ENCODE data around the gene TRIM29. TPM values are rescaled to one million over a fixed set of nuclear protein-coding genes. Genes with fewer than 3 reads are reported as not detected.

TRIM29 gene
- total RNA-seq, 4 donors from 2014 or later = 4.6 to 7.6 (median 6.1) TPM

DNA sequence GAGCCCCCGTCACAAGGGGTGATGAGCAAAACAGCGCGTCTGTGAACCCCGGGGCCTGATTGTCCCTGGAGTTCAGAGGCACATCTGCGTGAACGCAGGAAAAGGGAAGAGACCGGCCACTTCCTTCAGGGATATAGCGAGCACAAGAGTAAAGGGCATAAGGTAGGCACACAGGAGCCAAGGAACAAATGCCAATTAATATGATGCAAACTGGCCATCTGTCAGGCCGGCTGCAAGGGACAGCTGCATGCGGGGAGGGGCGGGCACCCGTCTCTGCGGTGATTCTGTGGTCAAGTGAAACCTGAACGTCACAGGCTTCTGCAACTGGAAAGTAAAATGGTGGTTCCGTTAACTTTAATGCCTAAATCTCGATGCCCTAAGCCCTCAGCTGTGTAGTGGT lies 64.7 kb downstream of the TRIM29 start:
- Histone ChIP-seq H3K9me3 (no peaks in the 10 kb centered on the region), H3K4me1 (no peaks in the 10 kb centered on the region), H3K27ac (no peak overlapping the region), H3K36me3 (no peaks in the 10 kb centered on the region), H3K4me3 (no peak overlapping the region), H3K27me3 (no peaks in the 10 kb centered on the region)
- TF ChIP-seq, protein P1, sequence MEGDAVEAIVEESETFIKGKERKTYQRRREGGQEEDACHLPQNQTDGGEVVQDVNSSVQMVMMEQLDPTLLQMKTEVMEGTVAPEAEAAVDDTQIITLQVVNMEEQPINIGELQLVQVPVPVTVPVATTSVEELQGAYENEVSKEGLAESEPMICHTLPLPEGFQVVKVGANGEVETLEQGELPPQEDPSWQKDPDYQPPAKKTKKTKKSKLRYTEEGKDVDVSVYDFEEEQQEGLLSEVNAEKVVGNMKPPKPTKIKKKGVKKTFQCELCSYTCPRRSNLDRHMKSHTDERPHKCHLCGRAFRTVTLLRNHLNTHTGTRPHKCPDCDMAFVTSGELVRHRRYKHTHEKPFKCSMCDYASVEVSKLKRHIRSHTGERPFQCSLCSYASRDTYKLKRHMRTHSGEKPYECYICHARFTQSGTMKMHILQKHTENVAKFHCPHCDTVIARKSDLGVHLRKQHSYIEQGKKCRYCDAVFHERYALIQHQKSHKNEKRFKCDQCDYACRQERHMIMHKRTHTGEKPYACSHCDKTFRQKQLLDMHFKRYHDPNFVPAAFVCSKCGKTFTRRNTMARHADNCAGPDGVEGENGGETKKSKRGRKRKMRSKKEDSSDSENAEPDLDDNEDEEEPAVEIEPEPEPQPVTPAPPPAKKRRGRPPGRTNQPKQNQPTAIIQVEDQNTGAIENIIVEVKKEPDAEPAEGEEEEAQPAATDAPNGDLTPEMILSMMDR (IDR thresholded peaks at IDR 0.05) = no peak
- TF ChIP-seq POLR2A (IDR thresholded peaks at IDR 0.05) = no peak
- intact Hi-C loops (cut with DNase I; ENCODE audit: low total_unique reads) = no loop called here
- DNase-seq = no peak

GRCh38 chr11:120068114-120068573 lies 69.8 kb downstream of the TRIM29 start:
- Histone ChIP-seq H3K27ac (peak overlapping the region; percentile 52 to 72), H3K27me3 (no peaks in the 10 kb centered on the region), H3K4me1 (no peaks in the 10 kb centered on the region), H3K9me3 (no peaks in the 10 kb centered on the region), H3K36me3 (no peaks in the 10 kb centered on the region), H3K4me3 (no peak overlapping the region)
- DNase-seq = peak in 1 of 2 donors; percentile 36
- intact Hi-C loops (cut with DNase I; ENCODE audit: low total_unique reads) = no loop called here
- TF ChIP-seq, protein P1 (IDR thresholded peaks at IDR 0.05) = no peak
- TF ChIP-seq POLR2A (IDR thresholded peaks at IDR 0.05) = no peak

DNA sequence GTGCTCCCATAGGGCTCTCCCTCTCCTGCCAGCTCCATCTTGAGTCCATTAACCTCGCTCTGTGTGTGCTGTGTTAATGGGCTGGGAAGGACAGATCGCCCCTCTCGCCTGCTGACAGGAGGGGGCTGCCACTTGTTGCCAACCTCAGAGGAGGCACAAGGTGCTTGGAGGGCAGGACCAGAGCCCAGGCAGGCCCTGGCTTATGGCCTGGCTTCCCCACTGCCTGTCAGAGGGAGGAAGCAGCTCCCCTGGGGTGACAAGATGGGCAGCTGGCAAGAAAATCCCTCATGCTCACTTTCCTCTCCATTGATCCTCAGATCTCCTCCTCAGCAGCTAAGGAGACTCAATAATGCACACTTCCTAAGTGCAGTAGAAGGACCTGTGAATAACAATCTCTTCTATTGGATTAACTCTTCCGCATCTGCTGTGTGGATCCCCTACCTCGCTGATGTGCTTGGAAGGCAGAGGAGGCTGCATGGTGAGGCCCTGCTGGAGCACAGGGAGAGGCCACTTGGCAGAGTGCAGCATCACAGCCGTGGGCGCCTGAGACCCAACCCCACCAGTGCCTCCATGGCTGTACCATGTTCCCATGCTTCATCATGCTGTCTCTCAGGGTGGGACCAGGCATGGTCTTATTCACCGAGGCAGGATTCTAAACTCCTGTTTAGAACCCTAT lies 70.3 kb downstream of the TRIM29 start:
- Histone ChIP-seq H3K4me3 (no peak overlapping the region), H3K9me3 (no peaks in the 10 kb centered on the region), H3K36me3 (no peaks in the 10 kb centered on the region), H3K27me3 (no peaks in the 10 kb centered on the region), H3K27ac (peak overlapping the region; percentile 52 to 72), H3K4me1 (peaks cover 0 to 2% of the 10 kb centered on the region in 2 donors)
- intact Hi-C loops (cut with DNase I; ENCODE audit: low total_unique reads) = no loop called here
- TF ChIP-seq, protein P1 (IDR thresholded peaks at IDR 0.05) = no peak
- TF ChIP-seq POLR2A (IDR thresholded peaks at IDR 0.05) = no peak
- DNase-seq = no peak

DNA sequence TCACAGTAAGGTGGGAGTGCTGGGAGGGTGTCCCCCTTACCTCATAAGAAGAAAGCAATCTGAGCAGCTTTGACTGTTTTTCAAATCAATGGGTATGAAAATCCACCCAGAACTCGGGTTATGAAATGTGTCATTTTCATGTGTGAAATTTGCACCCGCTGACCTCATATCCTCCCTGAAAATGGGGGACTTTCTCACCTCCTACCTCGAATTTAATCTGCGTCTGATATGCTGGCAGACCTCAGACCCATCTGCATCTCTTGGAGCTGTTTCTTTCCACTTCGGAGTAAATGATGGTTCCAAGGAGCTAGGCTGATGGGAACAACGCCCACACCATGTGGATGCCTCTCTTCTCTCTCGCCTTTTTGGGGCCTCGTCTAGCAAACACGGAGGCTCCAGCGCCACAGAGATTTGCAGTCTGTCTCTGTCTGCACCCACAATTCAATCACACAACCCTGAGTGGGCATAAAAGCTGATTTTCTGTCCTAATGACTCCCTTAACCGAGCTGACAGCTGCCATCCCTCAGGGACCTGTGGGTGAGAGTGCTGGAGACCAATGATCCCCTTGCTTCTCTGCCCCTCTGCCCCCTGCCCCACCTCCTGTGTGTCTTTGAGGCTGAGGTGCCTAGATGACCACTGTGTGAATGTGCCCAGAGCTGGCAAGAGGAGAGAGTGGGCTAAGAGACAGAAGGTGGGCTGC lies 71.0 kb downstream of the TRIM29 start:
- H3K9me3 ChIP-seq = no peaks in the 10 kb centered on the region
- peak overlapping the region in 1 of 2 donors; percentile 72 for H3K27ac ChIP-seq
- no peaks in the 10 kb centered on the region for H3K27me3 ChIP-seq
- peaks cover 0 to 5% of the 10 kb centered on the region in 2 donors for H3K4me1 ChIP-seq
- no peak for DNase-seq
- intact Hi-C loops (cut with DNase I; ENCODE audit: low total_unique reads) = no loop called here
- no peak for TF ChIP-seq POLR2A (IDR thresholded peaks at IDR 0.05)
- TF ChIP-seq, protein P1 (IDR thresholded peaks at IDR 0.05) = no peak
- no peak overlapping the region for H3K4me3 ChIP-seq
- no peaks in the 10 kb centered on the region for H3K36me3 ChIP-seq

DNA sequence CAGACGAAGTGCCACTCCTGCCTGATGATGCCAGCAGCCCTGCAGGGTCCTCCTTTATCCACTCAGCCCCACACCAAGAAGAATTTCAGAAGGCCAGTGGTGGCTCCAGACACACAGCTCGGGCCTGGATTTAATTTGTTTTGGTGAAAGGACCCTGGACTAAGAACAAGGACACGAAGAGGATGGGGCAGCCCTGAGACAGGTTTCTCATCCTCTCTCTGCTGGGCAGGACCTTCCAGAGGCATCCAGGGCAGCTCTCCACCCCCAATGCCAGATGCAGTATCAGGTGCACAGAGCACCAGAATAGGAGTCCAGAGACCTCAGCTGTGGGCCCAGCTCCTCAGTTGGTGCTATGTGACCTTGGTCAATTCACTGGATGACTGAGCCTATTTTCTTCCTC lies 72.0 kb downstream of the TRIM29 start:
- intact Hi-C loops (cut with DNase I; ENCODE audit: low total_unique reads) = no loop called here
- TF ChIP-seq POLR2A (IDR thresholded peaks at IDR 0.05) = no peak
- TF ChIP-seq, protein P1 (IDR thresholded peaks at IDR 0.05) = no peak

More for the DNA sequence above, 72.0 kb downstream of the TRIM29 start:
- no peak overlapping the region for H3K27ac ChIP-seq
- H3K4me3 ChIP-seq = no peak overlapping the region
- H3K4me1 ChIP-seq = peaks cover 0 to 5% of the 10 kb centered on the region in 2 donors
- no peak for DNase-seq
- no peaks in the 10 kb centered on the region for H3K9me3 ChIP-seq
- no peaks in the 10 kb centered on the region for H3K27me3 ChIP-seq
- no peaks in the 10 kb centered on the region for H3K36me3 ChIP-seq
